Measurements from ENCODE around the gene APH1B.

APH1B gene

GRCh38 chr15:63252292-63252691, 25.1 kb upstream of the APH1B start:
- no peak for DNase-seq (ENCODE audit: low read depth in 2 of 2)

- no peak for DNase-seq (ENCODE audit: low read depth in 2 of 2)
Measured at GRCh38 chr15:63254991-63255390, 22.4 kb upstream of the APH1B start.

GRCh38 chr15:63255489-63255990, 21.9 kb upstream of the APH1B start:
- DNase-seq (ENCODE audit: low read depth in 2 of 2): no peak

GRCh38 chr15:63256433-63257274, 20.8 kb upstream of the APH1B start:
- no peak for DNase-seq (ENCODE audit: low read depth in 2 of 2)

- DNase-seq (ENCODE audit: low read depth in 2 of 2): no peak
Measured at GRCh38 chr15:63258658-63259057, 18.7 kb upstream of the APH1B start.

- DNase-seq (ENCODE audit: low read depth in 2 of 2): no peak
Measured at GRCh38 chr15:63260791-63261190, 16.6 kb upstream of the APH1B start.

- no peak for DNase-seq (ENCODE audit: low read depth in 2 of 2)
Measured at GRCh38 chr15:63261311-63261710, 16.1 kb upstream of the APH1B start.

GRCh38 chr15:63263519-63263918, 13.9 kb upstream of the APH1B start:
- DNase-seq (ENCODE audit: low read depth in 2 of 2): no peak

GRCh38 chr15:63264688-63265293, 12.6 kb upstream of the APH1B start:
- DNase-seq (ENCODE audit: low read depth in 2 of 2): no peak

GRCh38 chr15:63274427-63274826, 3.0 kb upstream of the APH1B start:
- no peak for DNase-seq (ENCODE audit: low read depth in 2 of 2)

GRCh38 chr15:63276342-63277037, 915 bp upstream of the APH1B start:
- DNase-seq (ENCODE audit: low read depth in 2 of 2): no peak

- DNase-seq (ENCODE audit: low read depth in 2 of 2): no peak
Measured at GRCh38 chr15:63277893-63278456, 570 bp downstream of the APH1B start.

GRCh38 chr15:63283126-63283525, 5.7 kb downstream of the APH1B start:
- DNase-seq (ENCODE audit: low read depth in 2 of 2): no peak

- DNase-seq (ENCODE audit: low read depth in 2 of 2): no peak
Measured at GRCh38 chr15:63284335-63284734, 6.9 kb downstream of the APH1B start.

- DNase-seq (ENCODE audit: low read depth in 2 of 2): no peak
Measured at GRCh38 chr15:63287109-63287508, 9.7 kb downstream of the APH1B start.

- no peak for DNase-seq (ENCODE audit: low read depth in 2 of 2)
Measured at GRCh38 chr15:63288342-63288741, 10.9 kb downstream of the APH1B start.

GRCh38 chr15:63288778-63289378, 11.5 kb downstream of the APH1B start:
- no peak for DNase-seq (ENCODE audit: low read depth in 2 of 2)

GRCh38 chr15:63291507-63291906, 14.1 kb downstream of the APH1B start:
- DNase-seq (ENCODE audit: low read depth in 2 of 2): no peak

GRCh38 chr15:63292241-63292640, 14.8 kb downstream of the APH1B start:
- no peak for DNase-seq (ENCODE audit: low read depth in 2 of 2)

- DNase-seq (ENCODE audit: low read depth in 2 of 2): no peak
Measured at GRCh38 chr15:63292771-63293170, 15.4 kb downstream of the APH1B start.

- no peak for DNase-seq (ENCODE audit: low read depth in 2 of 2)
Measured at GRCh38 chr15:63294359-63294758, 17.0 kb downstream of the APH1B start.

- no peak for DNase-seq (ENCODE audit: low read depth in 2 of 2)
Measured at GRCh38 chr15:63295341-63295740, 17.9 kb downstream of the APH1B start.

Data from stimulated activated CD8-positive, alpha-beta memory T cell treated with anti-CD3 and anti-CD28 coated beads, Interleukin-15, amount 100 ng/mL, for 48 hours (primary cell).